Common myeloid progenitor, CD34-positive (primary cell): ENCODE data around the gene PSMB4.

Experiments used
- CTCF ChIA-PET: fragments of 350-600 bp; sonication (Branson Sonifier 250); formaldehyde crosslinking; loops from one replicate; lab custom pipeline; 2021; ENCODE audit warnings: antibody characterized with exemption; lab: Charles Lee
- POLR2A ChIA-PET: fragments of 350-600 bp; sonication (Branson Sonifier 250); formaldehyde crosslinking; loops from one replicate; lab custom pipeline; 2021; ENCODE audit warnings: antibody characterized with exemption; lab: Charles Lee
- DNase-seq, 3 donors: peaks; one replicate each; pipeline versions ENCODE4 v3.0.0 to v3.0.0-alpha.2; 2013
- H3K27ac ChIP-seq, 2 experiments: 1 replicate in 1 of 2; 2 replicates in 1 of 2; pipeline ENCODE4 v1.7.0; 2013; ENCODE audit warnings: inconsistent platforms in 2 of 2, low read length in 2 of 2, mild to moderate bottlenecking in 2 of 2, low read depth in 1 of 2, moderate library complexity in 1 of 2; ENCODE audit not compliant: severe bottlenecking in 2 of 2, insufficient read depth in 1 of 2, poor library complexity in 1 of 2
- H3K27me3 ChIP-seq, 5 experiments: replicated peaks in 2 of 5; 1 replicate in 3 of 5; 2 replicates in 2 of 5; pipeline versions ENCODE4 v1.6.1 to v1.7.0; 2013; ENCODE audit warnings: low read length in 4 of 5, mild to moderate bottlenecking in 2 of 5, moderate library complexity in 2 of 5, inconsistent platforms in 1 of 5; ENCODE audit not compliant: insufficient read depth in 5 of 5, control insufficient read depth in 4 of 5
- H3K36me3 ChIP-seq, 4 experiments: 1 replicate in 2 of 4; 2 replicates in 2 of 4; pipeline versions ENCODE4 v1.6.1 to v1.7.0; 2013; ENCODE audit warnings: low read length in 3 of 4, control low read depth in 1 of 4, mild to moderate bottlenecking in 1 of 4; ENCODE audit not compliant: control insufficient read depth in 4 of 4, insufficient read depth in 4 of 4
- H3K4me1 ChIP-seq, 4 experiments: 1 replicate in 3 of 4; 2 replicates in 1 of 4; pipeline versions ENCODE4 v1.6.1 to v1.7.1; 2013; ENCODE audit warnings: low read length in 3 of 4, mild to moderate bottlenecking in 3 of 4, control low read depth in 1 of 4, inconsistent platforms in 1 of 4, moderate library complexity in 1 of 4; ENCODE audit not compliant: control insufficient read depth in 4 of 4, insufficient read depth in 4 of 4; ENCODE audit errors: control extremely low read depth in 1 of 4
- H3K4me3 ChIP-seq, 7 experiments: 1 replicate in 4 of 7; 2 replicates in 3 of 7; pipeline versions ENCODE4 v1.5.1 to v1.7.0; 2013; ENCODE audit warnings: mild to moderate bottlenecking in 7 of 7, low read length in 6 of 7, moderate library complexity in 6 of 7, inconsistent platforms in 2 of 7, low read depth in 2 of 7, control low read depth in 1 of 7; ENCODE audit not compliant: insufficient read depth in 4 of 7, control insufficient read depth in 1 of 7; ENCODE audit errors: extremely low read depth in 1 of 7
- H3K9me3 ChIP-seq, 5 experiments: 1 replicate in 4 of 5; 2 replicates in 1 of 5; pipeline versions ENCODE4 v1.6.1 to v1.7.1; 2013; ENCODE audit warnings: low read length in 4 of 5, mild to moderate bottlenecking in 2 of 5, inconsistent platforms in 1 of 5, low read depth in 1 of 5, moderate library complexity in 1 of 5; ENCODE audit not compliant: control insufficient read depth in 4 of 5, insufficient read depth in 2 of 5; ENCODE audit errors: control extremely low read depth in 1 of 5
- WGBS: methylation state at CpG from one replicate; pipeline ENCODE4 v1.1.5; 2013; ENCODE audit not compliant: insufficient coverage; 5-methylcytosine and 5-hydroxymethylcytosine counted together

The PSMB4 gene

DNA sequence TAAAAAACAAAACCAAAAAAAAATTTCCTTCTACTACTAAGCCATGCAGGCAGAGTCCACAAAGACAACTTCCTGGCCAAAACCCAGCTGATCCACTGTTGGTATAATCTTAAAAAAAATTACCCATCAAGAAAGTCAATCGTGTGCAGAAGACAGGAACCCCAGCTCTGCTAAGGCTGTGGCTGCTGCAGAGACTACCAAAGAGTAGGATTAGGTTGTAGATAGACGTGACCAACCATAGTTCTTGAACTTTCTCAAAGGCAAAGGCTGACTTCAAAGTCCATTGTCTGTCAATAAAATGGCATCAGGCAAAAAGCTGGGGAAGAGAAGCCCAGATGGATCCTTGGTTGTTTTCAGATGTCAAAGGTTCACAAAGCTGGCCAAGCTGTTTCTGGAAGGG lies 3.4 kb downstream of the PSMB4 start:
- H3K36me3 ChIP-seq, result peaks cover 22 to 67% (median 51%) of the 10 kb centered on the region in 4 experiments
- no CpG with 5 or more reads among the region's 2 CpGs for WGBS
- CTCF ChIA-PET, result interaction anchor here (1.0 to 1.4 kb wide), 4 partner anchors 10 to 108 kb away, joined by 3 read pairs; partner anchors contain the start of gene PI4KB

DNA sequence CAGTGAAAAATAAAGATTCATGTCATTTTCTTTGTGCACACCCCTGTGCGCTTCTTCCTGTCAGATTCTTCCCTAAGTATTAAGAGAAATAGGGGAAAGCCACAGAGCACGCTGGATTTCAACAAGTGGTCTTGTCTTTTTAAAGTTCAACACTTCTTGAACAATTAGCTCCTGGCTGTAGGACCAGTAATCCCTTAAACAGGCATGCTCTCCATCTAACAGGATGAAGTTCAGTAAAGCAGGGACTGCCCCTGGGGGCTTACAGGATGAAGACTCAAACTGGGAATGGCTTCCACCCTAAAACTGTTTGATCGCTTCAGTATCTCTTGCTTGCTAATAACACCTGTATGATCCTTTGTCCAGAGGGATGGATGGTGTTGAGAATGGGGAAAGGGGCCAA lies 4.2 kb downstream of the PSMB4 start:
- POLR2A ChIA-PET, result no interaction called here
- Histone ChIP-seq H3K4me1 (peaks cover 0 to 14% (median 12%) of the 10 kb centered on the region in 4 experiments), H3K27me3 (no peaks in the 10 kb centered on the region), H3K36me3 (peaks cover 22 to 76% (median 57%) of the 10 kb centered on the region in 4 experiments), H3K27ac (no peak overlapping the region), H3K4me3 (no peak overlapping the region), H3K9me3 (no peaks in the 10 kb centered on the region)
- no peak for DNase-seq
- CTCF ChIA-PET, result interaction anchor here (1.0 to 1.4 kb wide), 4 partner anchors 9 to 76 kb away, joined by 3 read pairs; partner anchors contain the start of gene PI4KB
- WGBS, result 100% methylated on average over 2 of the region's 3 CpGs

More for the DNA sequence above, 3.4 kb downstream of the PSMB4 start:
- no peak for DNase-seq
- Histone ChIP-seq H3K9me3 (no peaks in the 10 kb centered on the region), H3K4me1 (peaks cover 0 to 14% (median 12%) of the 10 kb centered on the region in 4 experiments), H3K27ac (no peak overlapping the region), H3K27me3 (no peaks in the 10 kb centered on the region), H3K4me3 (no peak overlapping the region)
- POLR2A ChIA-PET, result interaction anchor here (0.6 kb wide), 1 partner anchor 96 kb away, joined by 7 read pairs; no protein-coding TSS in a partner anchor

DNA sequence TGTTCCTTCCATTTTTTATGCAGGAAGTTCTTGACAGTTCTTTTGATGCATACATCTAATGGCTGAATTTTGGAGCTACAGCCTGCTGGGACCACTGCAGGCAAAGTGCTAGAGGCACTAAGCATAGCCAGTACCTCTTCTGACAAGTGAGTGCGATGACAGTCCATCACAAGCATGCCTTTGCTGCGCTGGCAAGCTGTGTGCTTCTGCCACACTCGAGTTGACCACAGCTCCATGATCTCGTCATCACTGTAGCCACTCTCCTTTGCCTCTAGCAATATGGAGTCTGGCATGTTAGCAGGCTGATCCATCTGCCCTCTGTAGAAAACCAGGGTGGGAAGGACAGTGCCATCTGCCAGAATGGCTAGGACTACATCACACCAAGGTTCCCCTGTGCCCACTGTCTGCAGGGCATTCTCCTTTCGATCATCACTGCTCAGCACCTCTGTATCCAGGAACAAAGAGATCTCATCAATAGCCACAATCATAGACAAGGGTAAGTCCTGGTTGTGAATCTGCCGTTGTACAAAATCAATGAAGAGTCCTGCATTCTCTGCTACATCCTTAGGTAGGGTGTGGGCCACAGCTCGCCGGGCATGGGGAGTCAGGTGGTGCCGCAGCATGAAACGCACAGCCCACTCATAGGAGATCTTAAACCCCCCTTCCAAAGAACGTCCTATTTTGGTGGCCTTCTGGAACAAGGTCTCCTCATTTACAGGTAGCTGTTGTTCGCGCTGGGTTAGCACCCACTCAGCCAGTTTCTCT lies 6.0 kb downstream of the PSMB4 start:
- no peaks in the 10 kb centered on the region for H3K27me3 ChIP-seq
- peaks cover 0 to 8% (median 6%) of the 10 kb centered on the region in 4 experiments for H3K4me1 ChIP-seq
- no peak for DNase-seq
- H3K4me3 ChIP-seq, result no peak overlapping the region
- H3K36me3 ChIP-seq, result peaks cover 30 to 93% (median 69%) of the 10 kb centered on the region in 4 experiments
- ChIA-PET POLR2A (no interaction called here), CTCF (interaction anchor here (0.5 to 2.5 kb wide), 8 partner anchors 9 to 104 kb away, joined by 3 to 9 read pairs (median 3); no protein-coding TSS in a partner anchor)
- H3K27ac ChIP-seq, result no peak overlapping the region
- no peaks in the 10 kb centered on the region for H3K9me3 ChIP-seq
- WGBS, result 96% methylated on average over 9 of the region's 13 CpGs

DNA sequence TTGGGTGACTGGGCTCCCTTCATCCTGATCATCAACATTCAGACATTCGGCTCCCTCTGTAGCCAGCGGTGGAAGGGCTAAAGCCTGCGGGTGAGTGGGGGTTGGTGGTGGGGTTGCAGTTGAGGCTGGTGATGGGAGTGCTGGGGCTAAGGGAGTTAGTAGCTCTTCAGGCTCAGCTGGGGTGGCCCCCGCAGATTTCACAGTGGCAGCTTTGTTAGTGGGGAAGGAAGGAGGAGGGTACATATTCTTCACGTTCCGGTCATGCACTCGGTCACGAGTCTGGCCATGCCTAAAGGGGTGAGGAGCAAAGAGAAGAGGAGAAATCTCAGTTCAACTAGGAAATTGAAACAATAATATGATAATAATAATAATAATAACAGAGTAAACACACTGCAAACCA lies 6.8 kb downstream of the PSMB4 start:
- Histone ChIP-seq H3K4me1 (no peaks in the 10 kb centered on the region), H3K27me3 (no peaks in the 10 kb centered on the region), H3K27ac (no peak overlapping the region), H3K36me3 (peaks cover 35 to 93% (median 71%) of the 10 kb centered on the region in 4 experiments), H3K9me3 (no peaks in the 10 kb centered on the region), H3K4me3 (no peak overlapping the region)
- WGBS, result 100% methylated on average over 2 of the region's 8 CpGs
- ChIA-PET POLR2A (no interaction called here), CTCF (interaction anchor here (0.7 to 2.5 kb wide), 4 partner anchors 8 to 65 kb away, joined by 3 to 9 read pairs (median 3); no protein-coding TSS in a partner anchor)
- no peak for DNase-seq

DNA sequence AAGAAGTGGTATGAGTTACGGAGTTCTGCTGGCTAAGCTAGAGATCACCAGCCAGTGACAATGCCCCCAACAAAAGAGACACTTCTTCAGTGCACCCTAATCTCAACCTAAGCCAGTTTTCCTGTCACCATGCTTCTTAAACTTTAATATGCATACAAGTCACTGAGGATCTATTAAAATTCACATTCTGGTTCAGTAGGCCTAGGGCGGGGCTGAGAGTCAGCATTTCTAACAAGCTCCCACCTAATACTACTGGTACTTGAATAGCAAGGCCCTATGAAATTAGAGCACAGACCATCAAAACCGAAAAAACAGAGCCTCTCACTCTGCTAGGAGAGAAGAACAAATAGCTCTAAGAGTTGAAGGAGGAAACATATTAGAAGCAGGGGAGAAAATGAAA lies 7.9 kb downstream of the PSMB4 start:
- ChIA-PET POLR2A (interaction anchor here (0.6 kb wide), 1 partner anchor 429 kb away, joined by 3 read pairs; no protein-coding TSS in a partner anchor), CTCF (interaction anchor here (0.5 to 1.9 kb wide), 4 partner anchors 8 to 69 kb away, joined by 3 to 4 read pairs (median 3); no protein-coding TSS in a partner anchor)
- Histone ChIP-seq H3K4me1 (no peaks in the 10 kb centered on the region), H3K9me3 (no peaks in the 10 kb centered on the region), H3K27ac (no peak overlapping the region), H3K36me3 (peaks cover 43 to 93% (median 72%) of the 10 kb centered on the region in 4 experiments), H3K27me3 (no peaks in the 10 kb centered on the region), H3K4me3 (no peak overlapping the region)
- DNase-seq, result no peak
- WGBS, result 100% methylated on average over 1 of the region's 3 CpGs

DNA sequence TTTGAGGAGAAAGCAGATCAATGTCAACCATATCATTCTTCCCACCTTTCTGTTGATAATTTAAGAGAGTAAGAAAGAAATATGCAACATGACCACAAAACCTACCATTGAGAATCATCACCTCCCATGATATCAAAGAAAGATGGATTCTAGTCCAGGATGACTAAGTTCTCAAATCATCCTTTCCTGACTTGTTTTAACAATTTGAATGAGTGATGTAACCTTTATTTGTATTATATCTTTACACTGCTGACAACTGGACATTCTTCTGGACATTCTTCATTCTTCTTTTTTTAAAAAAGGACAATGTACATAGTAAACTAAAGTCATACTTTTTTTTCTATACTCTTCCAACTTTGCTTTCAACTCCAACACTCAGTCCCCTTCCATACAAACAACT lies 9.5 kb downstream of the PSMB4 start:
- peaks cover 39 to 92% (median 70%) of the 10 kb centered on the region in 4 experiments for H3K36me3 ChIP-seq

DNA sequence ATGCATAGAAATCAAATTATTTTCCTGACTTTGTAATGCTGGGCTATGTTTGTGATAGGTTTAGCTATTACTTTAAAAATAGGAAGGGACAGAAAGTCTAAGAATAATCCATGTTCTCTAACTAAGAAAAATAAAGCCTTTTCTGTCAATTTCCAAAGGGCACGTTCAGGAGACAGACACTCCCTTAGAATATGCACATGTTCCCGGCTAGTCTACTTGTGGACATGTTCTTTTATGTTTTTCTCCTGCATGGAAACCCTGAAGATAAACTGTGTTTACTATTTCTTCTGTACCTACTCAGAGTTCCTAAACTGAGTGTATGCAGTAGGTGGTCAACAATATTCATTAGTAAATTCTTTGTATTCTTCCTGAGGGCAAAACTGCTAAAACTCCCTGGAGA lies 12.5 kb downstream of the PSMB4 start:
- Histone ChIP-seq H3K27me3 (no peaks in the 10 kb centered on the region), H3K9me3 (no peaks in the 10 kb centered on the region), H3K4me1 (no peaks in the 10 kb centered on the region), H3K36me3 (peaks cover 24 to 92% (median 63%) of the 10 kb centered on the region in 4 experiments), H3K4me3 (no peak overlapping the region), H3K27ac (no peak overlapping the region)
- POLR2A ChIA-PET, result no interaction called here
- CTCF ChIA-PET, result no interaction called here
- 100% methylated on average over 2 of the region's 2 CpGs for WGBS
- DNase-seq, result no peak

More for the DNA sequence above, 9.5 kb downstream of the PSMB4 start:
- Histone ChIP-seq H3K4me3 (no peak overlapping the region), H3K27me3 (no peaks in the 10 kb centered on the region), H3K9me3 (no peaks in the 10 kb centered on the region), H3K4me1 (no peaks in the 10 kb centered on the region), H3K27ac (no peak overlapping the region)
- CTCF ChIA-PET, result interaction anchor here (1.2 kb wide), 1 partner anchor 52 kb away, joined by 4 read pairs; no protein-coding TSS in a partner anchor
- POLR2A ChIA-PET, result interaction anchor here (0.8 kb wide), 1 partner anchor 56 kb away, joined by 4 read pairs; no protein-coding TSS in a partner anchor
- no peak for DNase-seq
